Measurements from ENCODE around the gene MTA1. TPM values are rescaled to one million over a fixed set of nuclear protein-coding genes. Genes with fewer than 3 reads are reported as not detected.

MTA1 gene
- total RNA-seq, 2 experiments from 2014 or later, result 103 to 217 TPM

DNA sequence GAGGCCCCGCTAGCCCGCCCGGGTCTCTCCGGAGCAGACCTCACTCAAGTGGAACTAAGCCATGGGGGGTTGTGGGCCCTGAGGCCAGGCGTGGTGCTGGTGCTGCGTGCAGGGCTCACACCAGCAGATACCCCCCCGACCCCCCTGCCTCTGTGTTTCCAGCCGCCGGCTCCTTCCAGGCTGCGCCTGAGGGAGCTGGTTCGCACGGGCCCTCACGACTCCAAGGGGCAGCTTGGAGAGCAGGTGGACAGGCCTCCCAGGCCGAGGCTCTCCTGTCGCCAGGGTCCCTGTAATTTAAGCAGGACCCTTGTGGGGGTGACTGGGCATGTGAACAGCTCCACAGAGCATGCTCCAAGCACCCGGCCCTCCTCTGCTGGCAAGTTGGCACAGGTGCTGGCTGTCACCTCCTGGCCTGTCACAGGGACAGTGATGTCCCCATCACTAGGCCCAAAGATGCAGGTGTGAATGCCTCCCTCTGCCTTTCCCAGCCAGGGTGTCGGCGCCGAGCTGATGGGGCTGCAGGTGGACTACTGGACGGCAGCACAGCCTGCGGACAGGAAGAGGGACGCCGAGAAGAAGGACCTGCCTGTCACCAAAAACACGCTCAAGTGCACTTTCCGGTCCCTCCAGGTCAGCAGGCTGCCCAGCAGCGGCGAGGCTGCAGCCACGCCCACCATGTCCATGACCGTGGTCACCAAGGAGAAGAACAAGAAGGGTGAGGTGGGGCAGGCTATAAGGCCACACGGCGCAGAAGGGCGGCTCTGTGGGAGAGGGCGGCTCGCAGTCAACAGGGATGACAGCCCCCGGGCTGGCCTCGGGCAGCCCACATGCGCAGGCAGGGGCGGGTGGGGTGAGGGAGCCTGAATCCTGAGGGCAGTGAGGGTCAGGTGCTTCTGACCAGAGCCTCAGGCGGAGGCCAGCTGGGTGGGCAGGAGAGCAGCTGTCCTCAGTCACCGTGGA lies 27.2 kb upstream of the MTA1 start:
- no TSS peak for BruUV-seq (replicated peaks)
- no peaks in the 10 kb centered on the region for H4K20me1 ChIP-seq (ENCODE audit: insufficient read depth, low read length)
- CTCF ChIA-PET (ENCODE audit: unreplicated experiment), result no interaction called here

GRCh38 chr14:105393151-105393550 lies 26.5 kb upstream of the MTA1 start:
- no TSS peak for BruUV-seq (replicated peaks)
- CTCF ChIA-PET (ENCODE audit: unreplicated experiment), result no interaction called here

More for the DNA sequence above, 27.2 kb upstream of the MTA1 start:
- H2AFZ ChIP-seq (ENCODE audit: low read length), result no peak overlapping the region
- no peak overlapping the region for H3K4me3 ChIP-seq (ENCODE audit: low read depth, low read length, poor library complexity, severe bottlenecking)
- H3K9me3 ChIP-seq (ENCODE audit: low read length), result no peaks in the 10 kb centered on the region
- H3K9me2 ChIP-seq (ENCODE audit: insufficient read depth, low read length), result no peaks in the 10 kb centered on the region
- POLR2A ChIA-PET, result no interaction called here
- no peak overlapping the region for H3K27ac ChIP-seq (ENCODE audit: low read depth, low read length, poor library complexity, severe bottlenecking)
- H3K4me1 ChIP-seq (ENCODE audit: insufficient read depth, low read length, poor library complexity, severe bottlenecking), result peaks cover 4% of the 10 kb centered on the region
- H3K79me2 ChIP-seq (ENCODE audit: insufficient read depth, low read depth, low read length), result no peaks in the 10 kb centered on the region
- no peak for DNase-seq (ENCODE audit: low spot score)
- intact Hi-C loops (cut with micrococcal nuclease; ENCODE audit: unreplicated experiment), result no loop called here
- TF ChIP-seq EZH2phosphoT487 (IDR thresholded peaks at IDR 0.05; ENCODE audit: borderline replicate concordance, low read depth, low read length), result no peak
- TF ChIP-seq, protein P1, sequence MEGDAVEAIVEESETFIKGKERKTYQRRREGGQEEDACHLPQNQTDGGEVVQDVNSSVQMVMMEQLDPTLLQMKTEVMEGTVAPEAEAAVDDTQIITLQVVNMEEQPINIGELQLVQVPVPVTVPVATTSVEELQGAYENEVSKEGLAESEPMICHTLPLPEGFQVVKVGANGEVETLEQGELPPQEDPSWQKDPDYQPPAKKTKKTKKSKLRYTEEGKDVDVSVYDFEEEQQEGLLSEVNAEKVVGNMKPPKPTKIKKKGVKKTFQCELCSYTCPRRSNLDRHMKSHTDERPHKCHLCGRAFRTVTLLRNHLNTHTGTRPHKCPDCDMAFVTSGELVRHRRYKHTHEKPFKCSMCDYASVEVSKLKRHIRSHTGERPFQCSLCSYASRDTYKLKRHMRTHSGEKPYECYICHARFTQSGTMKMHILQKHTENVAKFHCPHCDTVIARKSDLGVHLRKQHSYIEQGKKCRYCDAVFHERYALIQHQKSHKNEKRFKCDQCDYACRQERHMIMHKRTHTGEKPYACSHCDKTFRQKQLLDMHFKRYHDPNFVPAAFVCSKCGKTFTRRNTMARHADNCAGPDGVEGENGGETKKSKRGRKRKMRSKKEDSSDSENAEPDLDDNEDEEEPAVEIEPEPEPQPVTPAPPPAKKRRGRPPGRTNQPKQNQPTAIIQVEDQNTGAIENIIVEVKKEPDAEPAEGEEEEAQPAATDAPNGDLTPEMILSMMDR (conservative IDR thresholded peaks at IDR 0.05; ENCODE audit: low read length), result no peak
- no peak overlapping the region for H3K4me2 ChIP-seq (ENCODE audit: low read length)
- no peaks in the 10 kb centered on the region for H3K36me3 ChIP-seq (ENCODE audit: insufficient read depth, low read length)

More at GRCh38 chr14:105393151-105393550, 26.5 kb upstream of the MTA1 start:
- H3K36me3 ChIP-seq (ENCODE audit: insufficient read depth, low read length), result no peaks in the 10 kb centered on the region
- H3K79me2 ChIP-seq (ENCODE audit: insufficient read depth, low read depth, low read length), result no peaks in the 10 kb centered on the region
- TF ChIP-seq, protein P1 (conservative IDR thresholded peaks at IDR 0.05; ENCODE audit: low read length), result no peak
- no peak for TF ChIP-seq EZH2phosphoT487 (IDR thresholded peaks at IDR 0.05; ENCODE audit: borderline replicate concordance, low read depth, low read length)
- H3K9me3 ChIP-seq (ENCODE audit: low read length), result no peaks in the 10 kb centered on the region
- H3K4me1 ChIP-seq (ENCODE audit: insufficient read depth, low read length, poor library complexity, severe bottlenecking), result peaks cover 11% of the 10 kb centered on the region
- intact Hi-C loops (cut with micrococcal nuclease; ENCODE audit: unreplicated experiment), result no loop called here
- POLR2A ChIA-PET, result no interaction called here
- no peak for DNase-seq (ENCODE audit: low spot score)
- no peak overlapping the region for H3K4me3 ChIP-seq (ENCODE audit: low read depth, low read length, poor library complexity, severe bottlenecking)
- no peak overlapping the region for H3K4me2 ChIP-seq (ENCODE audit: low read length)
- H4K20me1 ChIP-seq (ENCODE audit: insufficient read depth, low read length), result no peaks in the 10 kb centered on the region
- H2AFZ ChIP-seq (ENCODE audit: low read length), result no peak overlapping the region
- H3K9me2 ChIP-seq (ENCODE audit: insufficient read depth, low read length), result no peaks in the 10 kb centered on the region
- H3K27ac ChIP-seq (ENCODE audit: low read depth, low read length, poor library complexity, severe bottlenecking), result no peak overlapping the region

Measured in OCI-LY7 (cell line).